Stimulated activated naive CD4-positive, alpha-beta T cell treated with Interleukin-2 at 50 U/mL for 16 hours (primary cell): Measurements from ENCODE around the gene MYO1B.

Source experiments
- DNase-seq: peaks from one replicate; lab custom pipeline; 2025; lab: John Stamatoyannopoulos, UW

MYO1B gene

DNA sequence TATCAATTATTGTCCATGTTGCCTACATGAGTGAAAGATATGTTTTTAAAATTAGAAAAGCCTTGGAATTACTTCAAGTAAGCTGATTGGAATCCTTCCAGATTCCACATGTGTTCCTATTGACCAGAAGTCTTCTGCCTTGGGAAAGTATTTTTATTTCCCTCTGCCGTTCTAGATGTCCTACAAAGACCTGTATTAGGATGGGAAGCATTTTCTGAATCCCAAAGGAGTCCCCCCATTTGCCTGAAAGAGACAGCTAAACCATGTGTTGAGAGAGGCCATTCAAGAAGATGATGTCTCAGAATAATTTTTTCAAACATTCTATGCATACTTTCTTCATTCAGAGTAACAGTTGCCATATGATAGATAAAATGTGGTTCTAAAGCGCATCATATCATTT lies 19.0 kb upstream of the MYO1B start:
- no peak for DNase-seq

DNA sequence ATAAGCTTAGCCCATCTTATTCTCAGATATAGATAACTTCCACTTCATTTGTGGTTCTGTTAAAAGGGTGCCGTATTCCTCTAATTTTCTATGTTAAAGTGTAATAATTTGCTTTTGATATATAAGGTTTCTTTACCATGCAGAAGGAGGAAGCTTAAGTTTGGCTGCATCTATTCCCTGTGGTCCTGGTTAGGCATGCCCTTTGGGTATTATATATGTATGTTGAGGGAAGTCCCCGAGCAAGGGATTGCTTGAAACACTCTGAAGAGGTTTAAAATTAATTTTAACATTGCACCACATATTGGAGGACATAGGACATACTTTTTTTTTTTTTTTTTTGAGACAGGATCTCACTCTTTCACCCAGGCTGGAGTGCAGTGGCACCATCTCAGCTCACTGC lies 16.9 kb upstream of the MYO1B start:
- DNase-seq = no peak

DNA sequence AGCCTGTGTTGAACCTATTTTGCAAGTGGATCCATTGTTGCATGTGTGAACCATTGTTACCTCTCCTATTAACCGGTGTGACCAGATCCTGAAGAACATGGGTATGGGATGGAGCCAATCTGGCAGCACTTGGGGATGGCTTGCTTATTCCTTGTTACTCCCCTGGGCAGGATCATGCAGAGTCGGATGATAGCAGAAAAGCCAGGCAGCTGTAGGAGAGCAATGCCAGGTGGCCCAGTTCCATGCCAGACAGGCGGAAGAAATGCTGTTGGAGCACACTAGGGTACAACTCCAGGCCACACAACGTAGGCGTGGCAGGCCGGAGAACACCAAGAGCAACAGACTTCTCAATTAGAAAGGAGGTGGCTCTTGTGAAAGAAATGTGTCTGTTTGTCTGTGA lies 16.3 kb upstream of the MYO1B start:
- DNase-seq = no peak

DNA sequence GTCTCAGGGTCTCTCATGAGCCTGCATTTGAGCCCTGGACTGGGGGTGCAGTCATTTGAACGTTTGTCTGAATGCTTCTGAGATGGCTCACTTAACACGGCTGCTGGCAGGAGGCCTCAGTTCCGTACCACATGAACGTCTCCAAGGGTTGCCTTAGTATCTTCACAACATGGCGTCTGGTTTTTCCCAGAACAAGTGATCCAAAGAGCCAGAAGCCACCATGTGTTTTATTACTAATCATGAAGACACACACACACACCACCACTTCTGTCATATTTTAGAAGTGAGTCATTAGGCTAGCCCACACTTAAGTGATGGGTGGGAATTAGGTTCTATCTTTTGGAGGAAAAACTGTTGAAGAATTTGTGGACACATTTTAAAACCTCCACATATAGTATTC lies 15.0 kb upstream of the MYO1B start:
- no peak for DNase-seq

DNA sequence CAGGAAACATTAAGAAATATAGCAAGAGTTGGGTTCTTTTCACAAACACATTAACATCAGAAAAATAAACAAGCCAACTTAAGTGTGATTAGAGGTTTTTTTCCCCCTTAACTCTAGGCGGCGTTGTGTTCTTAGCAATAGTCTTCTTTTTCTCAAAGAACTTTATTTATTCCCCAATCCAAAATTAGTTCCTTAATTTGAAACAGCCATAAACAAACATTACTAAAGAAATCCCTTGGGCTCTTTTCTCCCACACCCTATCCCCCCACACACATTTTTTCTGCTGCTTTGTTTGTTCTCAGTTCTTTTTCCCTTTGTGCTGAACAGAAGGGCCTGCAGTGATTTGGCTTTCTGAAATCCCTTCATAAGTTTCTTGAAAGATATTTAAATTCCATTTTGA lies 13.2 kb upstream of the MYO1B start:
- DNase-seq = no peak

DNA sequence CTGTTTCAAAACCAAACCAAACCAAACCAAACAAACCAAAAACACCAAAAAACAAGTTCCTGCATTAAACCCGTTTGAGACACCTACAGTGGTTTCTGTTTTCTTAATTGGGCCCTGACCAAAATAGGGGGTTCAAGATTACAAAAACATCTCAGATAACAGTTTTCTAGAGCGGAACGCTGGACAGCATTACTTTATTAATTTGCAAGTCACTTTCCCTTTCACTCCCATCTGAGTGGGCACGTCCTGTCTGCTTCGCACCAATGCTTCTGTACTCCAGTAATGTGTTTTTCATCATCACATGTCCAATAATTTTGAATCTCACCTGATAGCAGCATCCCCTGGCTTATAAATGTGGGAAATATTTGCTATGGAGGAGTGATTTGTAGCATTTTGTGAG lies 11.7 kb upstream of the MYO1B start:
- DNase-seq = no peak

DNA sequence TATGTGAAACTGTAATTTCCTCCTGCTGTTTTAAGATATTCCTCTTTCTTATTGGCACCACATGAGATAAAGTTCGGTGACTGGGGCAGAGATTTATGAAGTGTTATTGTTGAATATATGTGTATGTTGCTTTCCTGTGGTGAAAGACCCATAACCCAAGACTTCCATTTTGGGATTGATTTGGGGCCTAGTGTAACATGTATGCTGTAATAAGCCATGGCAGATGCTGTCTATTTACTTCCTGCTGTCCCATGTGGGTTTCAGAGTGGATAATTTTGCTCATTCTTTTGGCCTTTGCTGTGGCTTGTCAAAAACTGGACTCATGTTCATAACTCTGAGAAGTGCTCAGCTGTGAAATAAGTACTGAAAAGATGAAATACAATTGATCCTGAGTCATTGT lies 10.8 kb upstream of the MYO1B start:
- DNase-seq = no peak

DNA sequence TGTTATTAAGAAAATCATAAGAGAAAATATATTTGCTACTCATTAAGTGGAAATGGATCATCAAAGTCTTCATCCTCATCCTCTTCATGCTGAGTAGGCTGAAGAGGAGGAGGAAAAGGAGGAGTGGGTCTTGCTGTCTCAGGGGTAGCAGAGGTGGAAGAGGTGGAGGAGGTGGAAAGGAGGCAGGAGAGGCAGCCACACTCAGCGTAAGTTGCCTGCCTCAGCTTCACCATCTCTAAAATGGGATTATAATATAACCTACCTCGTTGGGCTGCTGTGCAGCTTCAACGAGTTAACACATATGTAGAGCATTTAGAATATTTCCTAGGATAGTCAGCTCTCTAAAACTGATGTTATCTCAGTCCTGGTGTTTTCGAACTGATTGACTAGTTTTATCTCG lies 4.3 kb upstream of the MYO1B start:
- DNase-seq = no peak

DNA sequence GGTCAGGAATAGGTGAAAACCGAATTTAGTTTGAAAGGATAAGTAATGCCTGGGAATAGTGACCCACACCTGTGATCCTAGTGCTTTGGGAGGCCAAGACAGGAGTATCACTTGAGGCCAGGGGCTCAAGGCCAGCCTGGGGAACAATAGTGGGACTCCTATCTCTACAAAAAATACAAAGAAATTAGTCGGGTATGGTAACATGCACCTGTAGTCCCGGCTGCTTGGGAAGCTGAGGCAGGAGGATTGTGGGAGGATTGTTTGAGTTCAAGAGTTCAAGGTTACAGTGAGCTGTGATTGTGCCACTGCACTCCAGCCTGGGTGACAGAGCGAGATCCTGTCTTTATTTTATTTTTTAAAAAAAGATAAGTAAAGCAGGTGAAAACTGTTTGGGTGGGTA lies 3.8 kb upstream of the MYO1B start:
- no peak for DNase-seq

DNA sequence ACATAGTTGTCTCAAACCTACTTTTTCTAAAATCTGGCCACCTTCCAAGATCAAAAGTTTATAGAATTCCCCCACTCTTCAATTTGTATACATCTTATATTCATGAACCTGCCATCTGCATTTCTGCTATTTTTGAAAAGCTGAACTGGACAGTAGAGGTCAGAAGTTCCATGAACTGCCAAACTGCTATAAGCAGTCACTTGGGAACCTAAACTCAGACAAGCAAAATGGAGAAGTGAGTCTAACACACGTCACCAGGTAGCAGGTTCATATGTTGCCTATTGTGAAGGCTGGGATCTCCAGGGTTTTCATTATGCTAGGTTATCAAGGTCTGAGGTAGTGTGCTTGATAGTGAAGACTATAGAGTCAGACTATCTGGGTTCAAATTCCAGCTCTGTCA lies 2.0 kb upstream of the MYO1B start:
- DNase-seq = no peak

DNA sequence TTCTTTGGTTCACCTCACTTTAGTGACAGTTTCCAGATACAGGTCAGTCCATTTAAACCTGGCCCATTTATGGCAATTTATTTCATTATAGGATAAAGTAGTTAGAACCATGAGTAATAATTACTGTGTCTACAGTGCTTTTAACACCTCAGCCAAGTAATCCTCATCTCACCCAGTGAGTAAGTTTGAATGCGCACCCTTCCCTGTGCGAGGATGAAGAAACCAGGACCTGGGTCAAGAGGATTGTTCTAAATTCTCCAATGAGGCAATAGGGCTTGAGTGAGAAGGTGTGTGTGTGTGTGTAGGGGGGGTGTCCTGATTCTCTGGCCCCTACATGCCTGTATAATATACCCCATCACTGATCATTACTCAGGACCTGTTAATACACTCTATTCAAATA lies 854 bp upstream of the MYO1B start:
- DNase-seq = no peak

DNA sequence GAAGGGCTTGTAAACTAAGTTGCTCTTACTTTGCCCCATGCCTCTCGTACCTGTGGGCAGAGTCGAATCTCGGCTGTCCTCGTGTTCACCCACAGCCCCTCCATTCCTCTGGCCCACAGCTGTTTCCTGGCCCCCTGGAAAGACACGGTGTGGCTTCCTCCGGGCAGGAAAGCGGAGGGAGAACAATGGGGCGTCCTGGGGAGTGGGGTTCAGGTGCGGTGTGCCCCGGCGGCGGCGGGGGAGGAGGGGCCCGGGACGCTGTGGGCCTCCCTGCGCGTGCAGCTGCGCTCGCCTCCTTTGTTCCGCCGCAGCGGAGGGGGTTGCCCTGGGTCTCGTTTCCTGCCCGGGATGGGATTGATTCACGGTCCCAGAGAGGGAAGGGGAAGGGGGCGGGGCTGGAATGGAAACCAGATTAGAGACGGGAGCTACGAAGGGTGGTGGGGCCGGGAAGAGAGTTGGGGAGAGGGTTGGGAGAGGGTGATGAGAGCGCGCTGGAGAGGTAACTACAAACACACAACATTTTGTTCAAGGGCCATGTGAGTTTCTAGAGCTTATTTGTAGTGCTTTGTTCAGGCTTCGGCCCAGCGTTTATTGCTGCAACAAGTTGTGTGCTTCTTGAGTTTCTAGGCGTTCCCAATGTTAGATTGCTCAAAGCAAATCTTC lies 796 bp downstream of the MYO1B start:
- DNase-seq = no peak

DNA sequence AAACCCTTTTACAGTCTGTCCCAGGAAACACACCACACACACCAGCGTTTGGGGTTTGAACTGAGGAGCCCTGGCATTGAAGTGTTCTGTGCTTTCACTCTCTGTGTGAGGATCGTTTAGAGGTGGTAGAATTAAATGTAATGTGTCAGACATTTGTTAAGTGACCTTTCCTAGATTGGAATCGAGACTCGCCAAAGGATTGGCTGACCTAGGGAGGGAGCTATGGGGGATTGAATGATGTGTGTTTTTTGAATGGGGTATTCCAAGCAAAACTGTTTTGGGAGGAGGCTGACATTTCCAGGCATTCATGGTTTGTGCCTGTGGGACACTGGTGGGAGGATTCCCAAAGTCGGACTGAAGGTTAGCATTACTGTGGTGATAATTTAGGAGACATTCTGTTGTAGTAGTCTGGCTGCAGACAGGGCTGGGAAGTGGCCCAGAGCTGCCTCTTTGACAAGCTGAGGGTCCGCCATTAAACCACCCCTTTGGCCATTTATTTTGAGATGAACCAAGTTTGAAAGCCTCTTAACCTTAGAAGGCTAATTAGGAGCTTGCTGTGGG lies 1.7 kb downstream of the MYO1B start:
- no peak for DNase-seq

DNA sequence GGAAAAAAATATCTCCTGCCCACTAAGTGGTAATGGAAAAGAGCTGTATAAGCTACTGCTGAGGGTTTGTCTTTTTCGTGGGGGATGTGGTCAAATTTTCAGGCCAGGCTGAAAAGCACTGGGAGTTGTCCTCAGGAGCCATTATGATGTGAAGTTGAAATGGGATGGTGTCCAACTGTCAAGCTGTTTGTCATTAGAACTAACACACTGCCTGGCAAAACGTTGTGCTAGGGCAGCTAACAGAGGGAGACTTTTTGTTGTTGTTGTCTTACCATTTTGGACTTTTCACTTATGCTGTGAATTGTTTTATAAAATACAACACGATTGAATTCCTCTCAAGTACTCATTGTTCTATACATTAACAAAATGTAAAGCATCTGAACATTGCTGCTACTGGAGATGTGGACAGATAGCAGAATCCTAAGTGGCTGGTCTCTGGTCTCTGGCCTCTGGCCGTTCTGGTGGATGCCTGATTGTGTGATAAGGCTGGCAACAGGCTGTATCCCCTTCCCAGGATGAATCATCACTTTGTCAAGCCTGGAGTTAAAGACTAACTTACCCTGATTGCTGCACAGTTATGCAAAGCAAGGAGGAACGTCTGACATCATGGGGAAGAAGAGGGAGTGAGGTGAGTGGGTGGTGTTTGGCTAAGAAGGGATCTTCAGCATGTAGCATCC lies 2.3 kb downstream of the MYO1B start:
- no peak for DNase-seq

DNA sequence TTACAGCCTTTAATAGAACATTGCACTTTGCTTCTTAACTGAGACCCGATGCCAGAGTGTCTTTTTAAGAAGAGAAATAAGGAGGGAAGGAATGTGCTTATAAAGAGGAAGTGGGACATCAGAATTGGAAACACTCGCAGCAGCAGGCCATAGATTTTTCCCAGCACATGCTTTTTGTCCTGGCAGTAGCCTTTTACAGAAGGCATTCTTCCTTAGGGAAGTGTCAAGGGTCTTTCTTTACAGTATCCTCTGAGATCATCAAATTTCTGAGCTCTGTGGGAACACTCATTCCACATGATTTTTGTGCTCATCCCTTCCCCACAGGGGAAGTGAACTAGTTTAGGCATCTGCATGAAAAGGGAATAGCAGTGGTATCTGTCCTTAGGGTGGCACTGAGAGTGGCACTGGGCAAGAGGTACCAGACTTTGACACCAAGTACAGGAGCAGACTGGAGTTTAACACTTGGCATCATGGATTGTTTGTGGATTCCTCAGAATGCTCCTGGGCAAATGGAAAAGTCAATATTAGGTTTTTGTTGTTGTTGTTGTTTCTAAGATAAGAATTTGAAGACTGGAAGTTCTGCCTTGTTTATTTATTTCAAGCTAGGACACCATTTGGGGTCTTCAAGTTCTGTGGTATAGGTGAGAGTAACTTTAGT lies 4.1 kb downstream of the MYO1B start:
- no peak for DNase-seq

DNA sequence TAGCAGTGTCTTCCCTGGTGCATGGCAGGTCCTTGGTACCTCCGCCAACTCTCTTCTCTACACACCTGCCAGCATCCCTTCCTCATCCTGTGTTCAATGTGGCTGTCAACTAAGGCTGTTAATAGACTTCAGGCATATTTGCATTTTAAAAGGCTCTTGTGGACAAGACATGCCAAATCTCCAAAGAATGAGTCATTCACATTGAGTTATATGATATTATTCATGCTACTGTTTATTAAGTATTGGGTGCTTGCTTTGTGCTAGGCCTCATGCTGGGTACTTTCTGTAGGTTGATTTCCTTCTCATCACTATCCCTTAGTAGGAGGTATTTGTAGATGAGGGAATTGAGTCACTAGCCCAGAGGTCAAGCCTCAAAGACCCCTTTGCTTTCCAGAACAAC lies 5.2 kb downstream of the MYO1B start:
- DNase-seq = no peak

DNA sequence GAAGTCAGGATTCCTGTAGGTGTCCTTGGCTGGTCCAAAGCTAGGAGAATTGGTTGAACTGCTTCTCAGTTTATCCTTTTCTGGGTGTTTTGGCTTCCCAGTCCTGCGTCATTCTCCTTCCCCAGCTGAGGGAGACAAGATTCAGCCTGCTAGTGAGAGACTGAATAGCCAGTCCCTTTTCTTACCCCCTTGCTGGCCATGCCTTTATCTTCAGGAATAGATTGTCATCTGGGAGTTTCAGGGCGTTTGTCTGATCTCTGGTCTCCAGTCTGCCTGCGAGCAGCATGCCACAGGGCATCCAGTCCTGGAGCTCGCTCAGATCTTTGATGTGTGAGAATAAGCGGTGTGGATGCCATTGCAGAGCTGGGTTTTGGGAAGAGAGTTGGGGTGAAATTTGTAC lies 5.8 kb downstream of the MYO1B start:
- no peak for DNase-seq

DNA sequence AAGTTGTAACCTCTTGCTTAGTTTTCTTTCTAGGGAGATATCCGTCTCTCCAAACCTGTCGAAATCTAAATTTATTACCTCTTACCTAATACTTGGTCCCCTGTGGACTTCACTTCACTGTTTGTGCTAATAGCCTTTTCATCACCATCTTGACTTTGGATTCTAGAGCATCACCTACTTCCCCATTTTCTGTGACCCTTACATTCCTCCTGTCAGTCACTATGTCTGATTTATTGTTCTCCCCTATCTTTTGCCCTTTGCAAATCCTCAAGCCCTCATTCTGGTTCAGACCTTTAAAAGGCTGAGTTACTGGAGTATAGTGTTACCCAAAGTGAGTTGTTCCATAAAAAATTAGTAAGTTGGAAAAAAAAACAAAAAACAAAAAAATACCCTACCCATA lies 7.5 kb downstream of the MYO1B start:
- no peak for DNase-seq

DNA sequence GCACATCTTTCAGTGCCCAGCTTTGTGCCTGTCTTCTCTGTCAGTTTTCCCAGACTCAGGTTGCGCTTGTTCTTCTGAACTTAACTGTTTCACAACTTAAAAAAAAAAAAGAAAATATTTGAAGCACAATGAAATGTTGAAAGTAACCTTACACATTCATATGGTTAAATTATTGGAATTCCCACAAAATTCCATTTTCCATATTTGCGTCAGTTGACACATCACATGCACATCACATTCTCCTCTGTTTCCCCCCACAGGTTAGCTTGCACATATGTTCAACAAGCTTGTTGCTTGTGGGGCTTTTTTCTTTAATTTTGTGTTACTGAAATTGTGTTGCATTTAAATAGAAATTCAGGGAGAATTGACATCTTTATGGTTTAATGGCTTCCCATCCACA lies 8.3 kb downstream of the MYO1B start:
- DNase-seq = no peak

DNA sequence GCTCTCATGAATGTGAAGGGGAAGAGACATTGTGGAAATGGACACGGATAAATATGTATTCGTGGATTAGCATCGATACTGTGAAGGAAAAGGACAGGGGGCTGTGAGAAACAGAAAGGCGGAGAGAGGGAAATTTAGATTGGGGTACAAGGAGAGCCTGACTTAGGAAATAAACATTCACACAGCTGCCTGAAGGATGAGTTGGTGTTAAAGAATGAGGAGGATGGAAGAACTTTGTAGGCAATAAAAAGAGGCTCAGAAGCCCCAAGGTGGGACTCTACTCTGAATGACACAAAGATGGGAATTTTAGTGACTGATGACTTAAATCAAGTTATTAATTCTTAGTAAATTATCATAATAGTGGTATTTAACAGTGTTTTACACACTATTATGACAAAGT lies 10.1 kb downstream of the MYO1B start:
- no peak for DNase-seq

DNA sequence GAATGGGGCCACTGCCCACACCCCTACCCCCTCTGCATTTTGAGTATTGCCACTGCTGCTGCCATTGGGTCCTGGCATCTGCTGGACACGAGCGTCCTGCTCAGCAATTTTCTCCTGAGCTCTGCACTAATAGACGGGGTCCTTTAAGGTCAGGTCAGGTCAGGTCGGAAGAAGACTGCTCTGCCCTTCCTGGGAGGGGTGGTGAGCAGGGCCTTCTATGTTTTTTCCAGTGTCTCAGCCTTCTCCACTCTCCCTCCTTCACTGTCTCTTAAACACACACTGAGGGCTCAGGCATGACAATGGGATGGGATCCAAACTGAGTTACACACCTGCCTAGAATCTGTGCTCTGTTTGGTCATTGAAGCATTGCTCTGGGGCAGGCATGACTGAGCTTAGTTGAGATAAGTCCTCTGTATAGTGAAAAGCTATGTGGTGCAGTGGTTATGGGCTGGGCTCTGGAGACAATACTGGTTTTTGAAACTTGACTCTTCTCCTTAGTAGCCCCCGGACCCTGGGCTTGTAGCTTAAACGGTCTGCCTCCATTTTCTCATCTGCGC lies 10.6 kb downstream of the MYO1B start:
- no peak for DNase-seq

DNA sequence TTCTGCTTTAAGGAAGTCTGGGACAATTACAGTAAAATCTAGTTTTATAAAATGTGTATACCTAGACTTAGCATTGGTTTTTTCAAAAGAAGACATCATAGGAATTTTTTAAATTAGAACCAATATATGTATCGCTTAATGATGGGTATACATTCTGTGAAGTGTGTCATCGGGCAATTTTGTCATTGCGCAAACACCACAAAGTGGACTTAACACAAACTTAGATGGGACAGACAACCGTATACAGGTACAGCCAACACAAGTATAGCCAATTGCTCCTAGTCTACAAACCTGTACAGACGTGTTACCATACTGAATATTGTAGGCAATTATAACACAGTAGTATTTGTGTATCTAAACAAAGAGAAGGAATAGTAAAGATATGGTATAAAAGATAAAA lies 12.7 kb downstream of the MYO1B start:
- DNase-seq = no peak

DNA sequence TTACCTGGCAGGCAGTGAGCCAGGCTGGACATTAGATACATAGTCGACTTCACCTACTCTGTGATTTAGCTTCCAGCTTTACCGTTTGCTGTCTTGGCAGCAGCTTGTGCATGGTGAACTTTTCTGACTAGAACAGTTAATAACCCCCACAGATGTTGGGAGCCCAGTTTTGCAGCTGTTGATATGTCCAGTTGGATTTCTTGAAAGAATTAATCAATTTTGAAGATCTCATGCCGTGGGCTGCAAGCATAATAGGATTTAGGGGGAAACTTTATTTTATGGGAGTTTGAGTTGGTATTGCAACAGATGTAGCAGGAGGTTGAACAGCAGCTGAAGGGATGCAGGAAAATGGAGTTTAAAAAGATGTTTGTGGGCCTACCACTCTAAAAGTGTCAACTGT lies 13.8 kb downstream of the MYO1B start:
- DNase-seq = no peak
